ENCODE measurements around the gene KLHDC9.

The KLHDC9 gene

DNA sequence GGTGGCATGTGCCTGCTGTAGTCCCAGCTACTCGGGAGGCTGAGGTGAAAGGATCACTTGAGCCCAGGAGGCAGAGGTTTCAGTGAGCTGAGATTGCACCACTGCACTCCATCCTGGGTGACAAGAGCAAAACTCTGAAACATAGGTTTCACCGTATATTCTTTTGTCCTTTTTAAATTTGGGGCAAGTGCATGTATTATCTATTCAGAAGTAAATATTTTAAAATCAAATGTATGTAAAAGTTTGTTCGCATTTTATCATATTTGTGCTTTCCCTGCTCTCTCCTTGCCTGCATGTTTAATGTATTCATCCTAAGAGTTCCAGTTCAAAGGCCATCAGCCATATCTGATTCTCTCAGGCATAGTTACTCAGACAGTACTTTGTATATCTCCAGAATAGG, 47.7 kb downstream of the KLHDC9 start:
- no peak for DNase-seq (ENCODE audit: low read depth)
- no peak overlapping the region for H3K4me3 ChIP-seq (ENCODE audit: low read length)
- TF ChIP-seq, protein P1, sequence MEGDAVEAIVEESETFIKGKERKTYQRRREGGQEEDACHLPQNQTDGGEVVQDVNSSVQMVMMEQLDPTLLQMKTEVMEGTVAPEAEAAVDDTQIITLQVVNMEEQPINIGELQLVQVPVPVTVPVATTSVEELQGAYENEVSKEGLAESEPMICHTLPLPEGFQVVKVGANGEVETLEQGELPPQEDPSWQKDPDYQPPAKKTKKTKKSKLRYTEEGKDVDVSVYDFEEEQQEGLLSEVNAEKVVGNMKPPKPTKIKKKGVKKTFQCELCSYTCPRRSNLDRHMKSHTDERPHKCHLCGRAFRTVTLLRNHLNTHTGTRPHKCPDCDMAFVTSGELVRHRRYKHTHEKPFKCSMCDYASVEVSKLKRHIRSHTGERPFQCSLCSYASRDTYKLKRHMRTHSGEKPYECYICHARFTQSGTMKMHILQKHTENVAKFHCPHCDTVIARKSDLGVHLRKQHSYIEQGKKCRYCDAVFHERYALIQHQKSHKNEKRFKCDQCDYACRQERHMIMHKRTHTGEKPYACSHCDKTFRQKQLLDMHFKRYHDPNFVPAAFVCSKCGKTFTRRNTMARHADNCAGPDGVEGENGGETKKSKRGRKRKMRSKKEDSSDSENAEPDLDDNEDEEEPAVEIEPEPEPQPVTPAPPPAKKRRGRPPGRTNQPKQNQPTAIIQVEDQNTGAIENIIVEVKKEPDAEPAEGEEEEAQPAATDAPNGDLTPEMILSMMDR (conservative IDR thresholded peaks at IDR 0.05; ENCODE audit: low read length): no peak
